PC-9 (cell line): ENCODE data around the gene RMC1.

Source experiments
- EZH2 ChIP-seq: fragments of 200-600 bp; sonication (generic); IDR thresholded peaks from 2 replicates; pipeline ENCODE4 v1.8.0; 2017; ENCODE audit warnings: antibody characterized with exemption, low read depth
- TF ChIP-seq, protein P1 (sequence below): fragments of 200-600 bp; sonication (generic); conservative IDR thresholded peaks from 2 replicates; pipeline ENCODE4 v1.6.1; 2017; ENCODE audit warnings: mixed run types, antibody characterized with exemption, mild to moderate bottlenecking, moderate library complexity

GRCh38 chr18:23519734-23520133, 16.4 kb downstream of the RMC1 start:
- TF ChIP-seq, protein P1, sequence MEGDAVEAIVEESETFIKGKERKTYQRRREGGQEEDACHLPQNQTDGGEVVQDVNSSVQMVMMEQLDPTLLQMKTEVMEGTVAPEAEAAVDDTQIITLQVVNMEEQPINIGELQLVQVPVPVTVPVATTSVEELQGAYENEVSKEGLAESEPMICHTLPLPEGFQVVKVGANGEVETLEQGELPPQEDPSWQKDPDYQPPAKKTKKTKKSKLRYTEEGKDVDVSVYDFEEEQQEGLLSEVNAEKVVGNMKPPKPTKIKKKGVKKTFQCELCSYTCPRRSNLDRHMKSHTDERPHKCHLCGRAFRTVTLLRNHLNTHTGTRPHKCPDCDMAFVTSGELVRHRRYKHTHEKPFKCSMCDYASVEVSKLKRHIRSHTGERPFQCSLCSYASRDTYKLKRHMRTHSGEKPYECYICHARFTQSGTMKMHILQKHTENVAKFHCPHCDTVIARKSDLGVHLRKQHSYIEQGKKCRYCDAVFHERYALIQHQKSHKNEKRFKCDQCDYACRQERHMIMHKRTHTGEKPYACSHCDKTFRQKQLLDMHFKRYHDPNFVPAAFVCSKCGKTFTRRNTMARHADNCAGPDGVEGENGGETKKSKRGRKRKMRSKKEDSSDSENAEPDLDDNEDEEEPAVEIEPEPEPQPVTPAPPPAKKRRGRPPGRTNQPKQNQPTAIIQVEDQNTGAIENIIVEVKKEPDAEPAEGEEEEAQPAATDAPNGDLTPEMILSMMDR, result no peak
- no peak for TF ChIP-seq EZH2
